ENCODE data around the gene GPR156. TPM values are rescaled to one million over a fixed set of nuclear protein-coding genes. Genes with fewer than 3 reads are reported as not detected.

The GPR156 gene
- polyA plus RNA-seq, 2 of the 4 experiments (the other 2 are of a cell fraction), result 0.43 to 0.68 TPM

DNA sequence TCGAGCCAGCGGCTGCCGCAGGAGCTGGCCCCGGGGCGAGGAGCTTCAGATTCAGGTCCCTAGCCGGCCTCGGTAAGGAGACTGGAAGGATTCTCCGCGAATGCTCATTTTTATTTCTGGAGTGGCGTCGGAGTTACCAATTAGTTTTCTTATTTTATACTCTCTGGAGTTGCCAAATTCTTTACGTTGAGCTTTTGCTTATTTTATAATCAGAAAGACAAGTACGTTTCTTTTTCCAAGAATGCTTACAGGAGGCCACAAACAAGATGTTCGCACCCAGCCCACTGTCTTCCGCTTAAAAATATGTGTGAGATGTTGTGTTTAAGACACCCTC, 453 bp upstream of the GPR156 start:
- ATAC-seq (no peak), FAIRE-seq (no peak), DNase-seq (ENCODE audit: low read depth in 1 of 2, low spot score in 1 of 2) (no peak)
- ChIA-PET CTCF (interaction anchor here (1.4 kb wide), 1 partner anchor 11 kb away, joined by 4 read pairs; no protein-coding TSS in a partner anchor), POLR2A (no interaction called here)
- TF ChIP-seq, protein P1, sequence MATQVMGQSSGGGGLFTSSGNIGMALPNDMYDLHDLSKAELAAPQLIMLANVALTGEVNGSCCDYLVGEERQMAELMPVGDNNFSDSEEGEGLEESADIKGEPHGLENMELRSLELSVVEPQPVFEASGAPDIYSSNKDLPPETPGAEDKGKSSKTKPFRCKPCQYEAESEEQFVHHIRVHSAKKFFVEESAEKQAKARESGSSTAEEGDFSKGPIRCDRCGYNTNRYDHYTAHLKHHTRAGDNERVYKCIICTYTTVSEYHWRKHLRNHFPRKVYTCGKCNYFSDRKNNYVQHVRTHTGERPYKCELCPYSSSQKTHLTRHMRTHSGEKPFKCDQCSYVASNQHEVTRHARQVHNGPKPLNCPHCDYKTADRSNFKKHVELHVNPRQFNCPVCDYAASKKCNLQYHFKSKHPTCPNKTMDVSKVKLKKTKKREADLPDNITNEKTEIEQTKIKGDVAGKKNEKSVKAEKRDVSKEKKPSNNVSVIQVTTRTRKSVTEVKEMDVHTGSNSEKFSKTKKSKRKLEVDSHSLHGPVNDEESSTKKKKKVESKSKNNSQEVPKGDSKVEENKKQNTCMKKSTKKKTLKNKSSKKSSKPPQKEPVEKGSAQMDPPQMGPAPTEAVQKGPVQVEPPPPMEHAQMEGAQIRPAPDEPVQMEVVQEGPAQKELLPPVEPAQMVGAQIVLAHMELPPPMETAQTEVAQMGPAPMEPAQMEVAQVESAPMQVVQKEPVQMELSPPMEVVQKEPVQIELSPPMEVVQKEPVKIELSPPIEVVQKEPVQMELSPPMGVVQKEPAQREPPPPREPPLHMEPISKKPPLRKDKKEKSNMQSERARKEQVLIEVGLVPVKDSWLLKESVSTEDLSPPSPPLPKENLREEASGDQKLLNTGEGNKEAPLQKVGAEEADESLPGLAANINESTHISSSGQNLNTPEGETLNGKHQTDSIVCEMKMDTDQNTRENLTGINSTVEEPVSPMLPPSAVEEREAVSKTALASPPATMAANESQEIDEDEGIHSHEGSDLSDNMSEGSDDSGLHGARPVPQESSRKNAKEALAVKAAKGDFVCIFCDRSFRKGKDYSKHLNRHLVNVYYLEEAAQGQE (IDR thresholded peaks at IDR 0.05), result no peak
- TF ChIP-seq GATA3 (IDR thresholded peaks at IDR 0.05; ENCODE audit: borderline replicate concordance) (no peak), RARB (CRISPR knock-in tag; IDR thresholded peaks at IDR 0.05) (no peak), TP53 (CRISPR knock-in tag; IDR thresholded peaks at IDR 0.05) (no peak), TFCP2L1 (CRISPR knock-in tag; IDR thresholded peaks at IDR 0.05) (no peak), ZFP36 (IDR thresholded peaks at IDR 0.05; ENCODE audit: borderline replicate concordance, partially characterized antibody) (no peak), MAZ (IDR thresholded peaks at IDR 0.05; ENCODE audit: borderline replicate concordance, low read depth, low read length) (no peak)
- TF ChIP-seq, protein P2, sequence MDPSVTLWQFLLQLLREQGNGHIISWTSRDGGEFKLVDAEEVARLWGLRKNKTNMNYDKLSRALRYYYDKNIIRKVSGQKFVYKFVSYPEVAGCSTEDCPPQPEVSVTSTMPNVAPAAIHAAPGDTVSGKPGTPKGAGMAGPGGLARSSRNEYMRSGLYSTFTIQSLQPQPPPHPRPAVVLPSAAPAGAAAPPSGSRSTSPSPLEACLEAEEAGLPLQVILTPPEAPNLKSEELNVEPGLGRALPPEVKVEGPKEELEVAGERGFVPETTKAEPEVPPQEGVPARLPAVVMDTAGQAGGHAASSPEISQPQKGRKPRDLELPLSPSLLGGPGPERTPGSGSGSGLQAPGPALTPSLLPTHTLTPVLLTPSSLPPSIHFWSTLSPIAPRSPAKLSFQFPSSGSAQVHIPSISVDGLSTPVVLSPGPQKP (IDR thresholded peaks at IDR 0.05; ENCODE audit: low read depth, low read length), result no peak
- TF ChIP-seq, protein P3, sequence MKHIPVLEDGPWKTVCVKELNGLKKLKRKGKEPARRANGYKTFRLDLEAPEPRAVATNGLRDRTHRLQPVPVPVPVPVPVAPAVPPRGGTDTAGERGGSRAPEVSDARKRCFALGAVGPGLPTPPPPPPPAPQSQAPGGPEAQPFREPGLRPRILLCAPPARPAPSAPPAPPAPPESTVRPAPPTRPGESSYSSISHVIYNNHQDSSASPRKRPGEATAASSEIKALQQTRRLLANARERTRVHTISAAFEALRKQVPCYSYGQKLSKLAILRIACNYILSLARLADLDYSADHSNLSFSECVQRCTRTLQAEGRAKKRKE (CRISPR knock-in tag; IDR thresholded peaks at IDR 0.05; ENCODE audit: low read depth), result no peak
- TF ChIP-seq, protein P4, sequence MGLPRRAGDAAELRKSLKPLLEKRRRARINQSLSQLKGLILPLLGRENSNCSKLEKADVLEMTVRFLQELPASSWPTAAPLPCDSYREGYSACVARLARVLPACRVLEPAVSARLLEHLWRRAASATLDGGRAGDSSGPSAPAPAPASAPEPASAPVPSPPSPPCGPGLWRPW (IDR thresholded peaks at IDR 0.05), result no peak
- TF ChIP-seq, protein P5, sequence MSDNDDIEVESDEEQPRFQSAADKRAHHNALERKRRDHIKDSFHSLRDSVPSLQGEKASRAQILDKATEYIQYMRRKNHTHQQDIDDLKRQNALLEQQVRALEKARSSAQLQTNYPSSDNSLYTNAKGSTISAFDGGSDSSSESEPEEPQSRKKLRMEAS (IDR thresholded peaks at IDR 0.05), result no peak
- WGBS (ENCODE audit: missing lambda C conversion rate), result 74% methylated on average over 15 of the region's 15 CpGs
- Histone ChIP-seq H3K4me3 (peak overlapping the region; percentile 64), H3K4me1 (peaks cover 3% of the 10 kb centered on the region; the same call in 1 of the 3 replicates), H3K9me3 (no peaks in the 10 kb centered on the region), H3K27ac (peak overlapping the region; percentile 68 to 88; a peak in 5 of 6 replicates), H3K4me2 (peak overlapping the region; percentile 96)

DNA sequence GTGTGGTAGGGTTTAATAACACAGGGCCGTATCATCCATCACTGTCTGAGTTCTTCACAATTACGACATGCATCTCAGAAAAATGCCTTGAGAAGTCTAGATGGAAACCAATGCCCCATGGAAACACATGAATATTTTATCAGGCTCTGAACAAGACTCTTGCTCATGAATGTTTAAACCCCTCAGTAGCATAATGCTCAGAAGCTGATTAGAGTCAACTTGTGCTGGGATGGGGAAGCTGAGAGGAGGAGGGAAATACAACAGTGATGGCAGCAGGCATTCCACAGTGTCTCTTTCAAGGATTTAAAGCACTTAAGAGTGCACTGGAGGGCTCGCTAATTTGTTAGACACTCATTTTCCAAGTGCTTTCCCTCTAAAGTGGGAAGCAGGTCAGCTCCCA, 3.8 kb downstream of the GPR156 start:
- ATAC-seq (no peak), FAIRE-seq (no peak), DNase-seq (ENCODE audit: low read depth in 1 of 2, low spot score in 1 of 2) (no peak)
- ChIA-PET POLR2A (no interaction called here), CTCF (no interaction called here)
- Histone ChIP-seq H3K9me3 (no peaks in the 10 kb centered on the region; the same call in 2 of the 3 replicates), H3K4me3 (no peak overlapping the region), H3K4me1 (peaks cover 3% of the 10 kb centered on the region; the same call in 1 of the 3 replicates), H3K27ac (no peak overlapping the region), H3K4me2 (no peak overlapping the region)
- WGBS (ENCODE audit: missing lambda C conversion rate), result 72% methylated on average over 3 of the region's 3 CpGs
- no peak for TF ChIP-seq HDAC2 (IDR thresholded peaks at IDR 0.05)
- no peak for TF ChIP-seq EHF (CRISPR knock-in tag; IDR thresholded peaks at IDR 0.05)
- no peak for TF ChIP-seq FOSL2 (IDR thresholded peaks at IDR 0.05)
- no peak for TF ChIP-seq FOSL2 (CRISPR knock-in tag; IDR thresholded peaks at IDR 0.05)
- no peak for TF ChIP-seq NPAS2 (CRISPR knock-in tag; IDR thresholded peaks at IDR 0.05; ENCODE audit: borderline replicate concordance)
- TF ChIP-seq, protein P6, sequence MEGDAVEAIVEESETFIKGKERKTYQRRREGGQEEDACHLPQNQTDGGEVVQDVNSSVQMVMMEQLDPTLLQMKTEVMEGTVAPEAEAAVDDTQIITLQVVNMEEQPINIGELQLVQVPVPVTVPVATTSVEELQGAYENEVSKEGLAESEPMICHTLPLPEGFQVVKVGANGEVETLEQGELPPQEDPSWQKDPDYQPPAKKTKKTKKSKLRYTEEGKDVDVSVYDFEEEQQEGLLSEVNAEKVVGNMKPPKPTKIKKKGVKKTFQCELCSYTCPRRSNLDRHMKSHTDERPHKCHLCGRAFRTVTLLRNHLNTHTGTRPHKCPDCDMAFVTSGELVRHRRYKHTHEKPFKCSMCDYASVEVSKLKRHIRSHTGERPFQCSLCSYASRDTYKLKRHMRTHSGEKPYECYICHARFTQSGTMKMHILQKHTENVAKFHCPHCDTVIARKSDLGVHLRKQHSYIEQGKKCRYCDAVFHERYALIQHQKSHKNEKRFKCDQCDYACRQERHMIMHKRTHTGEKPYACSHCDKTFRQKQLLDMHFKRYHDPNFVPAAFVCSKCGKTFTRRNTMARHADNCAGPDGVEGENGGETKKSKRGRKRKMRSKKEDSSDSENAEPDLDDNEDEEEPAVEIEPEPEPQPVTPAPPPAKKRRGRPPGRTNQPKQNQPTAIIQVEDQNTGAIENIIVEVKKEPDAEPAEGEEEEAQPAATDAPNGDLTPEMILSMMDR (IDR thresholded peaks at IDR 0.05), result no peak
- TF ChIP-seq, protein P7, sequence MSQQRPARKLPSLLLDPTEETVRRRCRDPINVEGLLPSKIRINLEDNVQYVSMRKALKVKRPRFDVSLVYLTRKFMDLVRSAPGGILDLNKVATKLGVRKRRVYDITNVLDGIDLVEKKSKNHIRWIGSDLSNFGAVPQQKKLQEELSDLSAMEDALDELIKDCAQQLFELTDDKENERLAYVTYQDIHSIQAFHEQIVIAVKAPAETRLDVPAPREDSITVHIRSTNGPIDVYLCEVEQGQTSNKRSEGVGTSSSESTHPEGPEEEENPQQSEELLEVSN (IDR thresholded peaks at IDR 0.05; ENCODE audit: borderline replicate concordance, low read depth), result no peak
- no peak for TF ChIP-seq KDM1A (IDR thresholded peaks at IDR 0.05; ENCODE audit: low read depth)
- TF ChIP-seq HOXB5 (CRISPR knock-in tag; IDR thresholded peaks at IDR 0.05), result no peak
- TF ChIP-seq POLR2AphosphoS2 (conservative IDR thresholded peaks at IDR 0.05; ENCODE audit: low read length), result no peak
- no peak for TF ChIP-seq CBX2 (IDR thresholded peaks at IDR 0.05; ENCODE audit: borderline replicate concordance, low read depth)
- no peak for TF ChIP-seq NR3C1 (IDR thresholded peaks at IDR 0.05)
- no peak for TF ChIP-seq CHD4 (IDR thresholded peaks at IDR 0.05; ENCODE audit: borderline replicate concordance)
- TF ChIP-seq TFCP2L1 (CRISPR knock-in tag; IDR thresholded peaks at IDR 0.05), result no peak
- TF ChIP-seq RARB (CRISPR knock-in tag; IDR thresholded peaks at IDR 0.05), result no peak
- TF ChIP-seq, protein P3 (CRISPR knock-in tag; IDR thresholded peaks at IDR 0.05; ENCODE audit: low read depth), result no peak
- TF ChIP-seq MAFK (IDR thresholded peaks at IDR 0.05; ENCODE audit: partially characterized antibody), result no peak
- TF ChIP-seq, protein P8, sequence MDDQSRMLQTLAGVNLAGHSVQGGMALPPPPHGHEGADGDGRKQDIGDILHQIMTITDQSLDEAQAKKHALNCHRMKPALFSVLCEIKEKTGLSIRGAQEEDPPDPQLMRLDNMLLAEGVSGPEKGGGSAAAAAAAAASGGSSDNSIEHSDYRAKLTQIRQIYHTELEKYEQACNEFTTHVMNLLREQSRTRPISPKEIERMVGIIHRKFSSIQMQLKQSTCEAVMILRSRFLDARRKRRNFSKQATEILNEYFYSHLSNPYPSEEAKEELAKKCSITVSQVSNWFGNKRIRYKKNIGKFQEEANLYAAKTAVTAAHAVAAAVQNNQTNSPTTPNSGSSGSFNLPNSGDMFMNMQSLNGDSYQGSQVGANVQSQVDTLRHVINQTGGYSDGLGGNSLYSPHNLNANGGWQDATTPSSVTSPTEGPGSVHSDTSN (IDR thresholded peaks at IDR 0.05), result no peak
- TF ChIP-seq MYC (IDR thresholded peaks at IDR 0.05; ENCODE audit: borderline replicate concordance, low read length), result no peak
- TF ChIP-seq CEBPB (IDR thresholded peaks at IDR 0.05), result no peak

Data from A549 (cell line).